EL (cell line): ENCODE measurements around the gene LYL1.

Experiments
- DNase-seq: peaks from one replicate; pipeline ENCODE4 v3.0.0-alpha.2; 2016

LYL1 gene

GRCh38 chr19:13091400-13092157 lies 11.1 kb downstream of the LYL1 start:
- DNase-seq, result no peak

GRCh38 chr19:13090511-13091231 lies 12.0 kb downstream of the LYL1 start:
- DNase-seq, result no peak

GRCh38 chr19:13089857-13090507 lies 12.7 kb downstream of the LYL1 start:
- no peak for DNase-seq

GRCh38 chr19:13089139-13089856 lies 13.4 kb downstream of the LYL1 start:
- no peak for DNase-seq

- no peak for DNase-seq
Observed at GRCh38 chr19:13087795-13088537, 14.7 kb downstream of the LYL1 start.

GRCh38 chr19:13087295-13087694 lies 15.4 kb downstream of the LYL1 start:
- no peak for DNase-seq

- DNase-seq, result no peak
Observed at GRCh38 chr19:13086341-13086740, 16.3 kb downstream of the LYL1 start.

GRCh38 chr19:13085666-13086065 lies 17.0 kb downstream of the LYL1 start:
- no peak for DNase-seq

GRCh38 chr19:13083627-13084026 lies 19.0 kb downstream of the LYL1 start:
- no peak for DNase-seq

- no peak for DNase-seq
Observed at GRCh38 chr19:13083008-13083404, 19.7 kb downstream of the LYL1 start.

GRCh38 chr19:13082192-13083007 lies 20.3 kb downstream of the LYL1 start:
- DNase-seq, result no peak

GRCh38 chr19:13079542-13079986 lies 23.1 kb downstream of the LYL1 start:
- no peak for DNase-seq

GRCh38 chr19:13078897-13079541 lies 23.6 kb downstream of the LYL1 start:
- DNase-seq, result no peak

- DNase-seq, result no peak
Observed at GRCh38 chr19:13078381-13078780, 24.3 kb downstream of the LYL1 start.

GRCh38 chr19:13077240-13077639 lies 25.4 kb downstream of the LYL1 start:
- DNase-seq, result no peak

- DNase-seq, result no peak
Observed at GRCh38 chr19:13076787-13077186, 25.9 kb downstream of the LYL1 start.

- DNase-seq, result no peak
Observed at GRCh38 chr19:13076320-13076719, 26.3 kb downstream of the LYL1 start.

GRCh38 chr19:13074378-13074777 lies 28.3 kb downstream of the LYL1 start:
- no peak for DNase-seq

GRCh38 chr19:13073263-13073662 lies 29.4 kb downstream of the LYL1 start:
- DNase-seq, result no peak

- DNase-seq, result no peak
Observed at GRCh38 chr19:13072188-13072908, 30.3 kb downstream of the LYL1 start.
